Activated B cell treated with CpG ODN at 0.5 μM for 24 hours (primary cell): ENCODE measurements around the gene DCXR. TPM values are rescaled to one million over a fixed set of nuclear protein-coding genes. Genes with fewer than 3 reads are reported as not detected.

Experiments used
- ATAC-seq: fragments of 200-7000 bp; cut with Tn5 transposase; one replicate; pipeline ENCODE4 v1.10.0; 2021; ENCODE audit warnings: low read depth, mild to moderate bottlenecking, moderate library complexity
- CTCF ChIA-PET: fragments of 350-600 bp; sonication (Branson Sonifier 250); formaldehyde crosslinking; loops from one replicate; lab custom pipeline; 2021; ENCODE audit warnings: antibody characterized with exemption; lab: Charles Lee
- POLR2A ChIA-PET: fragments of 350-600 bp; sonication (Branson Sonifier 250); formaldehyde crosslinking; loops from one replicate; lab custom pipeline; 2021; ENCODE audit warnings: antibody characterized with exemption; lab: Charles Lee
- DNase-seq: peaks from one replicate; pipeline ENCODE4 v3.0.0; 2022
- H3K27ac Mint-ChIP-seq: one replicate; pipeline ENCODE4 v1.8.0; 2020; ENCODE audit warnings: mixed read lengths
- H3K27me3 Mint-ChIP-seq: one replicate; pipeline ENCODE4 v1.8.0; 2021; ENCODE audit warnings: mixed read lengths
- H3K36me3 Mint-ChIP-seq: one replicate; pipeline ENCODE4 v1.8.0; 2021; ENCODE audit warnings: low read depth, mixed read lengths
- H3K4me1 Mint-ChIP-seq: one replicate; pipeline ENCODE4 v1.8.0; 2021; ENCODE audit warnings: mixed read lengths
- H3K4me3 Mint-ChIP-seq: one replicate; pipeline ENCODE4 v1.8.0; 2020; ENCODE audit warnings: mild to moderate bottlenecking, mixed read lengths
- H3K9me3 Mint-ChIP-seq: one replicate; pipeline ENCODE4 v1.8.0; 2020; ENCODE audit warnings: mixed read lengths
- CTCF ChIP-seq: fragments of 200-600 bp; IDR thresholded peaks from one replicate; pipeline ENCODE4 v1.8.0; 2022; ENCODE audit warnings: antibody characterized with exemption, mild to moderate bottlenecking
- intact Hi-C: fragments of 100-400 bp; cut with micrococcal nuclease; formaldehyde crosslinking; loops from one replicate; pipeline ENCODE4 v1.15.1; 2024
- total RNA-seq: library from RNA; stranded (reverse); gene quantifications from 2 replicates; pipeline ENCODE4 v1.2.3, GENCODE V29; 2022

DCXR gene
- total RNA-seq, 1 donor from 2014 or later = 84.3 TPM

- no peak overlapping the region for H3K27ac Mint-ChIP-seq
- no peaks in the 10 kb centered on the region for H3K36me3 Mint-ChIP-seq
- intact Hi-C loops = no loop called here
- no peak for TF ChIP-seq CTCF
- POLR2A ChIA-PET = no interaction called here
- DNase-seq = no peak
- H3K4me1 Mint-ChIP-seq = no peaks in the 10 kb centered on the region
- ATAC-seq = no peak
- no peak overlapping the region for H3K4me3 Mint-ChIP-seq
- H3K9me3 Mint-ChIP-seq = no peaks in the 10 kb centered on the region
- H3K27me3 Mint-ChIP-seq = no peaks in the 10 kb centered on the region
- CTCF ChIA-PET = no interaction called here
These were observed 32.7 kb downstream of the DCXR start for GRCh38 chr17:82004517-82005455.

GRCh38 chr17:82003411-82004381, 33.8 kb downstream of the DCXR start:
- DNase-seq (no peak), ATAC-seq (no peak)
- ChIA-PET POLR2A (no interaction called here), CTCF (interaction anchor here (0.6 kb wide), 1 partner anchor 427 kb away, joined by 3 read pairs; no protein-coding TSS in a partner anchor)
- Mint-ChIP-seq H3K9me3 (no peaks in the 10 kb centered on the region), H3K4me3 (no peak overlapping the region), H3K27ac (no peak overlapping the region), H3K36me3 (no peaks in the 10 kb centered on the region), H3K4me1 (no peaks in the 10 kb centered on the region), H3K27me3 (no peaks in the 10 kb centered on the region)
- no peak for TF ChIP-seq CTCF
- intact Hi-C loops = no loop called here

GRCh38 chr17:82001571-82002056, 35.9 kb downstream of the DCXR start:
- ChIA-PET CTCF (no interaction called here), POLR2A (no interaction called here)
- Mint-ChIP-seq H3K4me1 (no peaks in the 10 kb centered on the region), H3K27me3 (no peaks in the 10 kb centered on the region), H3K4me3 (no peak overlapping the region), H3K9me3 (no peaks in the 10 kb centered on the region), H3K27ac (no peak overlapping the region), H3K36me3 (peaks cover 10% of the 10 kb centered on the region)
- ATAC-seq (no peak), DNase-seq (no peak)
- intact Hi-C loops = no loop called here
- TF ChIP-seq CTCF = no peak

GRCh38 chr17:82000803-82001570, 36.5 kb downstream of the DCXR start:
- H3K4me3 Mint-ChIP-seq = no peak overlapping the region
- H3K27ac Mint-ChIP-seq = no peak overlapping the region
- POLR2A ChIA-PET = no interaction called here
- ATAC-seq (no peak), DNase-seq (no peak)
- H3K27me3 Mint-ChIP-seq = no peaks in the 10 kb centered on the region
- no peak for TF ChIP-seq CTCF
- no peaks in the 10 kb centered on the region for H3K9me3 Mint-ChIP-seq
- H3K36me3 Mint-ChIP-seq = peaks cover 10% of the 10 kb centered on the region
- intact Hi-C loops = no loop called here
- no peaks in the 10 kb centered on the region for H3K4me1 Mint-ChIP-seq
- CTCF ChIA-PET = no interaction called here
